Astrocyte (in vitro differentiated cells and primary cell): Measurements from ENCODE around the gene EML1.

Experiments
- CTCF ChIP-seq: IDR thresholded peaks from 2 replicates; pipeline ENCODE4 v1.5.1; 2011; ENCODE audit warnings: low read depth, mild to moderate bottlenecking, inconsistent platforms, low read length, moderate library complexity; ENCODE audit not compliant: insufficient read depth
- EZH2 ChIP-seq: IDR thresholded peaks from 2 replicates; pipeline ENCODE4 v1.6.1; 2012; ENCODE audit warnings: mild to moderate bottlenecking, low read length, inconsistent platforms; ENCODE audit not compliant: insufficient read depth

DNA sequence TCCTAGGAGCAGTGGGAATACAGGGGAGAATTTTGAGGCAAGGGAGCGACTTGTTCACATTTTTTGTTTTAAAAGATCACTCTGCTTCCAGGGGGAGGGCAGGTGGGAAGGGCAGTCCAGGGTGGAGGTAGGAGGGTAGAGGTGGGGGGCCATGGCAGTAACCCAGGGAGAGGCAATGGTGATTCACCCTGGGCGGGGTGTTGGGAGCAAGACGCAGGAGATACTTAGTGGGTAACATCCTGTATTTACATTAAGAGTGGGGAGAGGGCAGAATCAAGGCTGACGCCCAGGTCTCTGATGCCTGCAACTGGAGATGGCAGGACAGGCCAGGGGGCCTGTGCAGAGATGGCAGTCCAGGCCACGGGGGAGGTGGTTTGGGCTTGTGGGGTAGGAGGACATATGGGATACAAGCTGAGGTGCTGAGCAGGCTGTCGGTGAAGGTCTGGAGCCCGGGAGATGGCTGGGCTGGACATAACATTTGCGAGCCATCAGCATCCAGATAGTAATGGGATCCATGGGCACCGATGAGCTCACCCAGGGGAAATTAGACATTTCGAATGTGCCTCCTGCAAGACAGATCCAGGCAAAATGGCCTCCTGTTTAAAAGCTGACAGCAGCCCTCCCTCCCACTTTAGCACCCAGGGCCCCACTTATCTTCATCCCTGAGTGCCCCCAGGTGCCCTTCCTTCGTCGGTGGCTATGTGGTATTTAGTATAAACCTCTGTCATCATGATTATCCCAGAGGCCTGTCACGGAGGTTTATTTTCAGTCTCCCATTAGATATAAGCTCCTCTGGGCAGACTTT, 9.3 kb downstream of the EML1 start:
- TF ChIP-seq CTCF = no peak
- no peak for TF ChIP-seq EZH2
